Measurements from ENCODE around the gene LRPPRC. TPM values are rescaled to one million over a fixed set of nuclear protein-coding genes. Genes with fewer than 3 reads are reported as not detected.

LRPPRC gene
- total and polyA plus RNA-seq, 2 experiments from 2014 or later: 27.4 to 87.3 TPM

DNA sequence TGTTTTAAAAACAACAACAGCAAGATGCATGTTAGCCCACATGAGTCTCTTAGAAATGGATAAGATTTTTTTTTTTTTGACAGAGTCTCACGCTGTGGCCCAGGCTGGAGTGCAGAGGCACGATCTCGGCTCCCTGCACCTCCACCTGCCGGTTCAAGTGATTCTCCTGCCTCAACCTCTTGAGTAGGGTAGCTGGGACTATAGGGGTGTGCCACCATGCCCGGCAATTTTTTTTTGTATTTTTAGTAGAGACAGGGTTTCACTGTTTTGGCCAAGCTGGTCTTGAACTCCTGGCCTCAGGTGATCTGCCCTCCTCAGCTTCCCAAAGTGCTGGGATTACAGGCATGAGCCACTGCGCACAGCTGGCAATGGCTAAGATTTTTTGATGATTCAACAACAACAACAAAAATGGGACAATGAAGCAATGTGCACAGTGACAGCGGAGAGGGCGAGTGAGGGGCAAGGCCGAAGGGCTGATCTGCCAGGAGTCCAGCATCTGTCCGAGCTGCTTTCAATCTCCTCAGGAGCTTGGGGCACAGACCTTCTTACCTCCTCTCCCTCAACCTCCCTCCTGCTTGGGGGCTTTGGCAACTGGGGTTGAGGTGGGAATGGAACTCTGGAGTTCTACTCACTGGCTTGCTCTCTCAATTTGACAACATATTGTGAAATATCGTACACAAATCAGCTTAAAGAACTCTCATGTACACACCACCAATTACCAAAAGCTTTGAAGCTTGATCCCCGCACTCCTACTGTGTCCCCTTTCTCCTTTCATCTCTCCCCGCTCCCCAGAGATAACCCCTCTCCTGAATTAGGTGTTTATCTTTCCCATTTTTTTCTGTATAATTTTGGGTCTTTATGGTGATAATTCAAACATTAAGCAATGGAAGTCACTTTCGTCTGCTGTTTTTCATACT lies 153.6 kb downstream of the LRPPRC start:
- H3K27me3 ChIP-seq: no peaks in the 10 kb centered on the region
- TF ChIP-seq, protein P1, sequence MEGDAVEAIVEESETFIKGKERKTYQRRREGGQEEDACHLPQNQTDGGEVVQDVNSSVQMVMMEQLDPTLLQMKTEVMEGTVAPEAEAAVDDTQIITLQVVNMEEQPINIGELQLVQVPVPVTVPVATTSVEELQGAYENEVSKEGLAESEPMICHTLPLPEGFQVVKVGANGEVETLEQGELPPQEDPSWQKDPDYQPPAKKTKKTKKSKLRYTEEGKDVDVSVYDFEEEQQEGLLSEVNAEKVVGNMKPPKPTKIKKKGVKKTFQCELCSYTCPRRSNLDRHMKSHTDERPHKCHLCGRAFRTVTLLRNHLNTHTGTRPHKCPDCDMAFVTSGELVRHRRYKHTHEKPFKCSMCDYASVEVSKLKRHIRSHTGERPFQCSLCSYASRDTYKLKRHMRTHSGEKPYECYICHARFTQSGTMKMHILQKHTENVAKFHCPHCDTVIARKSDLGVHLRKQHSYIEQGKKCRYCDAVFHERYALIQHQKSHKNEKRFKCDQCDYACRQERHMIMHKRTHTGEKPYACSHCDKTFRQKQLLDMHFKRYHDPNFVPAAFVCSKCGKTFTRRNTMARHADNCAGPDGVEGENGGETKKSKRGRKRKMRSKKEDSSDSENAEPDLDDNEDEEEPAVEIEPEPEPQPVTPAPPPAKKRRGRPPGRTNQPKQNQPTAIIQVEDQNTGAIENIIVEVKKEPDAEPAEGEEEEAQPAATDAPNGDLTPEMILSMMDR (IDR thresholded peaks at IDR 0.05; ENCODE audit: poor library complexity): no peak
- TF ChIP-seq EZH2phosphoT487 (IDR thresholded peaks at IDR 0.05; ENCODE audit: low read depth, severe bottlenecking, unreplicated experiment): no peak
- no peak for TF ChIP-seq EZH2 (IDR thresholded peaks at IDR 0.05; ENCODE audit: borderline replicate concordance)
- no peaks in the 10 kb centered on the region for H3K9me3 ChIP-seq (ENCODE audit: low read depth)
- no peaks in the 10 kb centered on the region for H3K4me1 ChIP-seq (ENCODE audit: insufficient read depth)
- H2AFZ ChIP-seq: no peak overlapping the region
- no peaks in the 10 kb centered on the region for H3K36me3 ChIP-seq (replicated peaks; ENCODE audit: insufficient read depth, low read depth)
- H4K20me1 ChIP-seq (ENCODE audit: insufficient read depth, poor library complexity, severe bottlenecking): no peaks in the 10 kb centered on the region
- 88% methylated on average over 14 of the region's 14 CpGs for WGBS (ENCODE audit: low lambda C conversion rate, missing lambda C conversion rate)
- no peaks in the 10 kb centered on the region for H3K9me2 ChIP-seq (replicated peaks; ENCODE audit: insufficient read depth)
- no peak overlapping the region for H3K4me2 ChIP-seq
- no peaks in the 10 kb centered on the region for H3K79me2 ChIP-seq
- no peak overlapping the region for H3K27ac ChIP-seq
- no peak overlapping the region for H3K4me3 ChIP-seq
- DNase-seq (ENCODE audit: low spot score): no peak

- TF ChIP-seq EZH2phosphoT487 (IDR thresholded peaks at IDR 0.05; ENCODE audit: low read depth, severe bottlenecking, unreplicated experiment) (no peak), EZH2 (IDR thresholded peaks at IDR 0.05; ENCODE audit: borderline replicate concordance) (no peak)
- TF ChIP-seq, protein P1 (IDR thresholded peaks at IDR 0.05; ENCODE audit: poor library complexity): no peak
- no peak overlapping the region for H3K4me3 ChIP-seq
- no peaks in the 10 kb centered on the region for H3K4me1 ChIP-seq (ENCODE audit: insufficient read depth)
- no peaks in the 10 kb centered on the region for H4K20me1 ChIP-seq (ENCODE audit: insufficient read depth, poor library complexity, severe bottlenecking)
- no peaks in the 10 kb centered on the region for H3K36me3 ChIP-seq (replicated peaks; ENCODE audit: insufficient read depth, low read depth)
- H3K79me2 ChIP-seq: no peaks in the 10 kb centered on the region
- no peak overlapping the region for H2AFZ ChIP-seq
- no peaks in the 10 kb centered on the region for H3K9me2 ChIP-seq (replicated peaks; ENCODE audit: insufficient read depth)
- no peak overlapping the region for H3K27ac ChIP-seq
- DNase-seq (ENCODE audit: low spot score): no peak
- no peaks in the 10 kb centered on the region for H3K9me3 ChIP-seq (ENCODE audit: low read depth)
- H3K27me3 ChIP-seq: no peaks in the 10 kb centered on the region
- no peak overlapping the region for H3K4me2 ChIP-seq
- WGBS (ENCODE audit: low lambda C conversion rate, missing lambda C conversion rate): 74% methylated on average over 5 of the region's 5 CpGs
Observed at GRCh38 chr2:43840965-43841364, 154.8 kb downstream of the LRPPRC start.

- no peak for DNase-seq (ENCODE audit: low spot score)
- Histone ChIP-seq H3K9me3 (ENCODE audit: low read depth) (no peaks in the 10 kb centered on the region), H3K4me3 (no peak overlapping the region), H3K9me2 (replicated peaks; ENCODE audit: insufficient read depth) (no peaks in the 10 kb centered on the region), H3K36me3 (replicated peaks; ENCODE audit: insufficient read depth, low read depth) (no peaks in the 10 kb centered on the region), H2AFZ (no peak overlapping the region), H3K4me2 (no peak overlapping the region), H3K27ac (no peak overlapping the region), H4K20me1 (ENCODE audit: insufficient read depth, poor library complexity, severe bottlenecking) (no peaks in the 10 kb centered on the region), H3K79me2 (no peaks in the 10 kb centered on the region), H3K27me3 (no peaks in the 10 kb centered on the region), H3K4me1 (ENCODE audit: insufficient read depth) (no peaks in the 10 kb centered on the region)
- 88% methylated on average over 14 of the region's 14 CpGs for WGBS (ENCODE audit: low lambda C conversion rate, missing lambda C conversion rate)
- no peak for TF ChIP-seq EZH2 (IDR thresholded peaks at IDR 0.05; ENCODE audit: borderline replicate concordance)
- TF ChIP-seq EZH2phosphoT487 (IDR thresholded peaks at IDR 0.05; ENCODE audit: low read depth, severe bottlenecking, unreplicated experiment): no peak
Observed at GRCh38 chr2:43839776-43840564, 155.8 kb downstream of the LRPPRC start.
